Activated T-helper 2 cell treated with anti-CD3 and anti-CD28 coated beads, Interferon-gamma antibody, Interleukin-2, Interleukin-4, amounts not matched to agents 10 μg/mL and 5 μg/mL and 100 μg/mL, durations not matched to agents 14 hours and 24 hours and 36 hours (primary cell): ENCODE results near the gene ADCY10. TPM values are rescaled to one million over a fixed set of nuclear protein-coding genes. Genes with fewer than 3 reads are reported as not detected.
A peak's percentile ranks its signal among the peaks of the same experiment; 100 is the strongest.
"Not testable (repeated sequence)": the region's sequence is repeated elsewhere in the genome, so short reads cannot be mapped to it uniquely, and the experiment has no call there.

Source experiments
- DNase-seq: peaks from one replicate; pipeline ENCODE4 v3.0.0; 2021; ENCODE audit warnings: low spot score
- H3K27ac Mint-ChIP-seq: one replicate; pipeline ENCODE4 v1.8.0; 2021; ENCODE audit warnings: mixed read lengths
- H3K27me3 Mint-ChIP-seq: one replicate; pipeline ENCODE4 v1.8.0; 2021; ENCODE audit warnings: low read depth, mixed read lengths
- H3K36me3 Mint-ChIP-seq: one replicate; pipeline ENCODE4 v1.8.0; 2021; ENCODE audit warnings: low read depth, mixed read lengths
- H3K4me1 Mint-ChIP-seq: one replicate; pipeline ENCODE4 v1.8.0; 2021; ENCODE audit warnings: low read depth, mixed read lengths
- H3K4me3 Mint-ChIP-seq: one replicate; pipeline ENCODE4 v1.8.0; 2021; ENCODE audit warnings: low read depth, mild to moderate bottlenecking, moderate library complexity, mixed read lengths
- H3K9me3 Mint-ChIP-seq: one replicate; pipeline ENCODE4 v1.8.0; 2021; ENCODE audit warnings: mixed read lengths
- intact Hi-C: fragments of 100-400 bp; cut with micrococcal nuclease; formaldehyde crosslinking; loops from one replicate; pipeline ENCODE4 v1.15.1; 2023
- total RNA-seq: library from RNA; stranded (reverse); gene quantifications from 2 replicates; pipeline ENCODE4 v1.2.3, GENCODE V29; 2022

Gene ADCY10
- total RNA-seq, 1 donor from 2014 or later, result 0.09 TPM

DNA sequence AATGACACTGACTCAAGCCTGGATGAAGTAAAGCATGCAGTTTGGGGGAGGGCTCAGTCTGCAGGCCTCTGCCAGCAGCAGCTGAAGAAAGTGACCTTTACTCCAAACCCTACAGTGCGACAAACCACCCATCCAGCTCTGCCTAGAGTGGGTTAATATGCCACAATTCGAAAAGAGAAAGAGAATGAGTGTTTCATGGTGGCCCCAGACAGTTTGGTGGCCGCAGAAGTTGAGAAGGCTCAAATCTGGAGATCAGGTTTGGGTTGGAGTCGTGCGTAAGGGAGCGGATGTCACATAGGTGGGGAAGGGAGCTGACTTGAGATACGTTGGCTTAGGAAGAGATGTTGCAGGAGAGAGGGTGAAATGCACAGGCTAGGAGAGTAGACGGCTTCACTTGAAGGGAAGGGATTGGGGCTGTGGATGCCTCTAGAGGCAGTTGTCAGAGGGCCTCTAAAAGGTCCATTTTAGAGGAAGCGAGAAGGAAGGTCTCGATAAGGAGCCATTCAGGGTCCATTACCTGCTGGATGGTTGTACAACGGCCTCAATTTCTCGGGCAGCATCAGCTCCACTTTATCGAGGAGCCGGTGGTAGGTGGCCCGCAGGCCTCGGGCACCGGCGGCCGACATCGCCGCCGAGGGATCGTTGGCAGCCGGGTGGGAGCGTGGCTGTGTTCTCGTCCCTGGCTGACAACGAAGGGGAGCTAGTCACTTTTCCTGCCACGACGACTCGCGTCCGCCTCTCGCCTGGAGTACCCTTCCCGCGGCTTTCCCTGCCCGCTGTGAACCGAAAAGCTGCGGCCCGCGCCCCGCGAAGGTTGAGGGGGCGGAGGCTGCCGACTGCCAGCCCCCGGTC lies 21.5 kb upstream of the ADCY10 start:
- Mint-ChIP-seq H3K36me3 (peaks cover 3% of the 10 kb centered on the region), H3K9me3 (no peaks in the 10 kb centered on the region), H3K27ac (peak overlapping the region; percentile 99), H3K27me3 (no peaks in the 10 kb centered on the region), H3K4me3 (peak overlapping the region; percentile 94), H3K4me1 (peaks cover 33% of the 10 kb centered on the region)
- intact Hi-C loops, result loop anchor here (1.0 to 10.0 kb wide), 9 partner anchors 49 to 389 kb away; partner anchors contain the start of genes CREG1, GPR161, RCSD1 and TIPRL
- peak; percentile 54 for DNase-seq

DNA sequence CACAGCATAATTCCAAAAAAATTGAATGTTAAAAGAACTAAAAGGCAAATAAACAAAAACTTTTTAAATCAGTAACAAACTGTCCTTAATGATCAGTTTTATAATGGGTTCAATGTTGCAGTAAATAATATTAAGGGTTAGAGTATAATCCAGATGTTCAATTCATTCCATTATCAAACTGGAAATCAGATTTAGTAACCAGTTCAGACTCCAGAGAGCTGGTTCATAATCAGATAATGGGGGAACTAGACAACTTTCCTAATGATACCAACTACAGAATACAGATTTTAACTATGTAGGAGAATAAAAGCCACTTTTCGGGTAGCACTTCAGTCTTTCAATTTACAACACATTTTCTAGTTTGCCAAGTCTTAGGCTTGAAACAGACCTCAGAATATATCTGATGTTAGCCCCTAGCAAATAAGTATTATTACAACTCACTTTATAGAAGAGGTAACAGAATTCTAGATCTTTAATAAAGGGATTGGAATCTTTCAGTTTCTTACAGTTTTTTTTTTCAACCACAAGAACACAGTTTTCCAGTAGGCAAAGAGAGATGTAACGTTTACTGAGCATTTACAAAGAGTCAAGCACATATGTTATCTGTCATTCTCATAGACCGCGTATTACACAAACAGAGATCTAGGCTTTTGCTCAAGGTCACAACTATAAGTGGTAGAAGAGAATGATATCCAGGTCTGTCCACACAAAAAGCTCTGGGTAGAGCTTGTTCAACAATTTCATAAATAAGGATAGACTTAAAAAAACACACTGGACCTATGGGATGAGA lies 20.7 kb upstream of the ADCY10 start:
- Mint-ChIP-seq H3K4me3 (peak overlapping the region; percentile 94), H3K36me3 (peaks cover 3% of the 10 kb centered on the region), H3K4me1 (peaks cover 33% of the 10 kb centered on the region), H3K27me3 (no peaks in the 10 kb centered on the region), H3K27ac (peak overlapping the region; percentile 99), H3K9me3 (no peaks in the 10 kb centered on the region)
- intact Hi-C loops, result loop anchor here (1.0 to 10.0 kb wide), 7 partner anchors 50 to 390 kb away; partner anchors contain the start of genes CREG1, GPR161 and TIPRL
- DNase-seq, result no peak

DNA sequence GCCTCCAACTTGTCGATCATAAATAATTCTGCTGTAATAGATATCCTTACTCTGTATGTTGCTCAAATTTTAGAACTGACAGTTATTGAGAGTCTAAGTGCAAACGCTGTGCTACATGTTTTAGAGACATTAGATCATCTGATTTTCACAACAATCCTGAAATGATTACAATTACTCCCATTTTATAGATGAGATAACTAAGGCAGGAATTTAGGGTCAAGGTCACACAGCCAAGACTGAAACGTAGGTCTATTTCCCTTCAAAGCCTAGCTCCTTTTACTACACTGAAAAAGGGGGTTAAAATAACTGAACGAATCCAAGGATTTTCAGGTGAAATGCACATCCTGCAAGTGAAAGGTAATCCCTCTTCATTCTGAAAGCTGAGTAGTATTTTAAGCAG lies 19.9 kb upstream of the ADCY10 start:
- no peak for DNase-seq
- Mint-ChIP-seq H3K36me3 (peaks cover 3% of the 10 kb centered on the region), H3K4me1 (peaks cover 34% of the 10 kb centered on the region), H3K9me3 (no peaks in the 10 kb centered on the region), H3K27ac (peak overlapping the region; percentile 43), H3K27me3 (no peaks in the 10 kb centered on the region), H3K4me3 (no peak overlapping the region)
- intact Hi-C loops, result loop anchor here (10.0 kb wide), 2 partner anchors 51 to 391 kb away; no protein-coding TSS in a partner anchor

DNA sequence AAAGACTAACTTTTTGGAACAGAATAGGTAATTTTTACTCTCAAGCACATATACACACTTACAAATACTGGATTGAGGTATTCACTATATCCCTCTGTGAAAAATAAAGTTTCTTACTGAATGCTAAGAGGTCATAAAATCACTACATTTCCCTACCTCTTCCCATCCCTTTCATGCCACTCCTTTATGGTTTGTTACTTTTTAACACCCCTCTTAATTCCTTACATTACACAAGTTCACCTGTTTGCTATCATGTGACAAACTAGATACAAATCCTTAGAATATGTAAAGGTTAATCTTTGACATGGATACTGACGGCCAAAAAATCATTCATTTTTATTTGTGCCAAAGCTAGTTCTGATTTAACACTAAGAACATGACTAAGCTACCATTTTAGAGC lies 15.8 kb upstream of the ADCY10 start:
- peaks cover 18% of the 10 kb centered on the region for H3K4me1 Mint-ChIP-seq
- H3K27ac Mint-ChIP-seq, result no peak overlapping the region
- H3K36me3 Mint-ChIP-seq, result peaks cover 3% of the 10 kb centered on the region
- no peak for DNase-seq
- no peaks in the 10 kb centered on the region for H3K9me3 Mint-ChIP-seq
- H3K27me3 Mint-ChIP-seq, result no peaks in the 10 kb centered on the region
- intact Hi-C loops, result loop anchor here (10.0 kb wide), 2 partner anchors 55 to 395 kb away; no protein-coding TSS in a partner anchor
- no peak overlapping the region for H3K4me3 Mint-ChIP-seq

DNA sequence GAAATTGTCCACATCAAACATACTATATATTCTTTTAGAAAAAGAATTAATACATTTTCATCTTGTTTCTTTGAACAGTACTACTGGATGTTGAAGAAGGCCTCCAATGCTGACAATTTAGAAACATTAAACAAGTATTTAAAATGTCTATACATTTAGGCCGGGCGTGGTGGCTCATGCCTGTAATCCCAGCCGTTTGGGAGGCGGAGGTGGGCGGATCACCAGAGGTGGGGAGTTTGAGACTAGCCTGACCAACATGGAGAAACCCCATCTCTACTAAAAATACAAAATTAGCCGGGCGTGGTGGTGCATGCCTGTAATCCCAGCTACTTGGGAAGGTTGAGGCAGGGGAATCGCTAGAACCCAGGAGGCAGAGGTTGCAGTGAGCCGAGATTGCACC lies 15.0 kb upstream of the ADCY10 start:
- H3K27me3 Mint-ChIP-seq, H3K36me3 Mint-ChIP-seq, H3K9me3 Mint-ChIP-seq, H3K27ac Mint-ChIP-seq, H3K4me3 Mint-ChIP-seq, intact Hi-C loops, DNase-seq: not testable (repeated sequence)
- H3K4me1 Mint-ChIP-seq, result peaks cover 11% of the 10 kb centered on the region

DNA sequence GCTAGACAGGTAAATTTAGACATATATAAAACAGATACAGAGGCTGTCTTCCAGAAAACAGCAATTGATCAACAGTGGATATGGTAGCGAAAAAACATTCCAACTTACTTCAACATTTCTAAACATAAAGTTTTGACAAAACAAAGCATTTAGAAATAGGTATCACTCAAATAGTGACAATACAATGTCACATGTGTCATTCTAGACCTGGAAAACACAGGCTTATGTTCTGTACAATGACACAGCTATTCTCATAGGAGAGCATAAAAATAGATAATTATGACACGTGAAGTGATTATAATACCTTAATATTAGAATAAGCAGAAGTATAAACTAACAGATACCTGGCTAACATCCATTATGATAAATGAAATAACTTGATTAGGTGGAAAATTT lies 14.5 kb upstream of the ADCY10 start:
- no peaks in the 10 kb centered on the region for H3K9me3 Mint-ChIP-seq
- H3K4me1 Mint-ChIP-seq, result peaks cover 8% of the 10 kb centered on the region
- intact Hi-C loops, result no loop called here
- no peak overlapping the region for H3K27ac Mint-ChIP-seq
- no peaks in the 10 kb centered on the region for H3K27me3 Mint-ChIP-seq
- peaks cover under 1% of the 10 kb centered on the region for H3K36me3 Mint-ChIP-seq
- no peak overlapping the region for H3K4me3 Mint-ChIP-seq
- DNase-seq, result no peak

DNA sequence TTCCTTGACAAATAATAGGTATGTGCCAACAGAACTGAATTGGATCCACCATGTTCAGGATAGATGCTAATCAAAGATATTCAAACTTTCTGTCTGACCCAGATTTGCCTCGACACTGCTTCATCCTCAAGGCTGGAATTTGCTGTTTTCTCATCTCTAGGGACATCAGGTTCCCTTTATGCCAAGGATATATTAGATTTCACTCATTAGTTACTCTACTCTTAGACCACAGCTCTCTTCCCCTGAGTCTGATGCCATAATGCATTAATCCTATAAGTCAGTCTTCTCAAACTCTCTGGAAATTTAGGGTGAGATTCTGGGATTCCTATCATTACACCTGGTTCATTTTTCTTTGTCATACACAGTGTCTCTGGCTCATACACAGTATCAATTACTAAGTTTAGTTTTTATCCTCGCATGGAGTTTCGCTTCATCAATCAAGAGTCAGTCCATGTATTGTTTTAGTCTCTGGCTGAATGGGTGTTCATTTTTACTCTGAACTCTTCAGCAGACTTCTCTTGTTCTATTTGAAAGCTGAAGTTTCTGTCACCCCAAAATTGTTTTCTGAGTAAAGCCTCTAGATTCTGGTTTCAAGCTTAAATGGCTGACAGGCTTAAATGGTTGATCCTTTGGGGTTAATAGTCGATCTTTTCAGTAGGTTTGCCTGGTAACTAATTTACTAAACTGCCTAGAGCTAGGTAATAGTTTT lies 13.3 kb upstream of the ADCY10 start:
- intact Hi-C loops, result no loop called here
- peaks cover 10% of the 10 kb centered on the region for H3K36me3 Mint-ChIP-seq
- no peak for DNase-seq
- H3K27me3 Mint-ChIP-seq, result no peaks in the 10 kb centered on the region
- H3K27ac Mint-ChIP-seq, result no peak overlapping the region
- H3K9me3 Mint-ChIP-seq, result no peaks in the 10 kb centered on the region
- no peak overlapping the region for H3K4me3 Mint-ChIP-seq
- peaks cover 3% of the 10 kb centered on the region for H3K4me1 Mint-ChIP-seq

DNA sequence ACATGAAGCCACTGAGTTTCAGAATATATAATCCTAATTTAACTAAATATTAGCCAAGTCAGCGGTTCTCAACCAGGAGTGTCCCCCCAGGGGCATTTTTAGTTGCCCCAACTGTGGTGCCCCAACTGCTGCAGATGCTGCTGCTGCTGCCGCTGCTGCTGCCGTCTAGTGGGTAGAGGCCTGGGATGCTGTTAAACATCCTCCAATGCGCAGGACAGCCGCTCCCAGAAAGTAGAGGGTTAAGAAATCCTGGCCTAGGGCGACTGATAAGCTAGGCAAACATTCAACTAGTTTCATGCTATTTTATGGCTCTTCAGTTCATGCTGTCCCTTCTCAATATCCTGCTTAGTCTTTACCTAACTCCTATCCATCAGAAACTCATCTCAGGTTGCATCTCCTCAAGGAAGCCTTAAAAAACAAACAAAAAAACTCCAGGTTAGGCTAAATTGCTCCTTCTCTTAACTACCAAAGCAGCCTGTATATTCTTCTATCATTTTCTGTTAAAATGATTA lies 12.6 kb upstream of the ADCY10 start:
- no peaks in the 10 kb centered on the region for H3K9me3 Mint-ChIP-seq
- no peak for DNase-seq
- no peak overlapping the region for H3K4me3 Mint-ChIP-seq
- intact Hi-C loops, result no loop called here
- no peaks in the 10 kb centered on the region for H3K27me3 Mint-ChIP-seq
- peaks cover 10% of the 10 kb centered on the region for H3K36me3 Mint-ChIP-seq
- H3K27ac Mint-ChIP-seq, result no peak overlapping the region
- H3K4me1 Mint-ChIP-seq, result peaks cover 7% of the 10 kb centered on the region

DNA sequence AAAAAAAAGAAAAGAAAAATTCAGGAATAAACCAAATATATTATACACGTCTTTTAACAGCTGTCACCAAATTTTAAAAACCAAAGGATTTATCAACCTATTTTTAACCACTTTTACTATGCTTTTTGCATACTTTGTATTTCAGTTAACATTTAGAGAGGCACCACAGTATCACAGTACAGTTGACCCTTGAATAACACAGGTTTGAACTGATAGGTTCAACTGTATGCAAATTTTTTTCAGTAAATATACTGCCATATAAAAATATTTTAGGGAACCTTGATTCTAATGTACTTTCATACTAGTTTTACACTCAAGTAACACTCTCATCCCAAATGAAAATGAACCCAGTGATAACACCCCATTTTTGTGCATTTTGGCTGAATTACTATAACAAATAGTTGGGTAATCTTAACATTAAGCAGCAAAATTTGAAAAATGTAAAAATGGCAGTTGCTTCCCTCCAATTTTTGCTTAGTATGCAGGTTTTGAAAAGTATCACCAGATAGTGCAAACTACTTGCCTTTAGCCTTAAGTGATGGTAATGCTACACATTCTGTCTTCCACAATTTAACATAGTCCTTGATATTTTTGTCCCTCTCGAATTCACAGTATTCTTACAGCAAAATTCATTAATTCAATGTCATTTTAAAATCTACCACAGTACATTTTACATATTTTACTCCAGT lies 10.8 kb upstream of the ADCY10 start:
- DNase-seq, result no peak
- H3K27ac Mint-ChIP-seq, result no peak overlapping the region

DNA sequence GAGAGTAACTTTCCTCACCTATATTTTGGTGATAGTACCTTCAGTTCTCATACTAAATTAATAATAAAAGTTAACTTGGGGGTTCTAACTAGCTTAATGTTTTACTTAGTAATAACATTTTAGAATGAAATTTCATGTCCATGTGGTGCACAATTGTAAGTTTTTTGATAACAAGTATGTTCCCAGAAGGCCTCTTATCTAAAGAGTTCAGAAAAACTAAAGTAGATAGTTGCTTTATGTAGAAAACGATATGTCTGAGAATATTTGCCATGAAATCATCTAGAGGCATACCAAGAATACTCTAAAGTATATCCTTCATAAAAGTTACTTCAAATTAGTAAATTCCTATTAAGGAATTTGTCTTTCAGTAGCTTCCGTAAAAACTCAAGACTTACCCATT lies 10.2 kb upstream of the ADCY10 start:
- Mint-ChIP-seq H3K27ac (no peak overlapping the region), H3K4me1 (peaks cover 4% of the 10 kb centered on the region), H3K4me3 (no peak overlapping the region), H3K36me3 (peaks cover 10% of the 10 kb centered on the region), H3K27me3 (no peaks in the 10 kb centered on the region), H3K9me3 (no peaks in the 10 kb centered on the region)
- intact Hi-C loops, result no loop called here
- no peak for DNase-seq

More for the DNA sequence above, 10.8 kb upstream of the ADCY10 start:
- peaks cover 5% of the 10 kb centered on the region for H3K4me1 Mint-ChIP-seq
- H3K4me3 Mint-ChIP-seq, result no peak overlapping the region
- H3K27me3 Mint-ChIP-seq, result no peaks in the 10 kb centered on the region
- H3K9me3 Mint-ChIP-seq, result no peaks in the 10 kb centered on the region
- intact Hi-C loops, result no loop called here
- peaks cover 10% of the 10 kb centered on the region for H3K36me3 Mint-ChIP-seq

DNA sequence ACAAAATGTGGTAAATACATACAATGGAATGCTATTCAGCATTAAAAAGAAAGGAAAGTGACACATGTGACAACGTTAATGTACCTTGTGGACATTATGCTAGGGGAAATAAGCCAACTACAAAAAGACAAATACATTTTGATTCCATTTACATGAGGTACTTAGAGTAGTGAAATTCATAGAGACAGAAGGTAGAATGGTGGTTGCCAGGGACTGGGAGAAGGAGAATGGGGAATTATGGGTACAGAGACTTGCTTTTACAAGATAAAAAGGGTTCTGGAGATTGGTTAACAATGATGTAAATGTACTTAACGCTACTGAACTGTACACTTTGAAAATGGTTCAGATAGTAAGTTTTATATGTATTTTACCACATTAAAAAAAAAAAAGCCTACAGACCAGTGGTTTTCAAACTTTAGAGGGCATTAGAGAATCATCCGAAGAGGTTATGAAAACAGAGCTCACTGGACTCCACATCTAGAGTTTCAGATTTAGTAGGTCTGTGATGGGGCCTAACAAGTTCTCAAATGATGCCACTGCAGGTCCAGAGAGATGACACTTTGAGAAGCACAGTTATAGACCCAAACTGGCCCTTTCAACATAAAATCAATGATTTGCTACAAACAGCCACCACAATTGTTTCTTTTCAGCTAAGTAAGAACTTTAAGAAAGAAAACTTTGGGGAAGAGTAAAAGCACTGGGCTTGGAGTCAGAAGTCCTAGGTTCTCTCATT lies 9.6 kb upstream of the ADCY10 start:
- H3K9me3 Mint-ChIP-seq, result no peaks in the 10 kb centered on the region
- no peak overlapping the region for H3K27ac Mint-ChIP-seq
- H3K27me3 Mint-ChIP-seq, result no peaks in the 10 kb centered on the region

More for the DNA sequence above, 9.6 kb upstream of the ADCY10 start:
- intact Hi-C loops, result no loop called here
- Mint-ChIP-seq H3K4me1 (peaks cover 4% of the 10 kb centered on the region), H3K4me3 (no peak overlapping the region), H3K36me3 (peaks cover 10% of the 10 kb centered on the region)
- no peak for DNase-seq
